Thymus (tissue), 11 donors: ENCODE measurements around the gene ZFAND3. TPM values are rescaled to one million over a fixed set of nuclear protein-coding genes. Genes with fewer than 3 reads are reported as not detected.

Source experiments
- DNase-seq, 9 donors: peaks; one replicate each; pipeline ENCODE4 v3.0.0-alpha.2; 2013; ENCODE audit warnings: low spot score in 9 of 9, low read depth in 6 of 9, missing footprints in 1 of 9
- H3K27ac ChIP-seq, 2 donors: one replicate each; pipeline ENCODE4 v1.5.1; 2013; ENCODE audit warnings: control low read depth in 1 of 2, low read depth in 1 of 2, low read length in 1 of 2, mild to moderate bottlenecking in 1 of 2, moderate library complexity in 1 of 2
- H3K27me3 ChIP-seq, 2 donors: one replicate each; pipeline ENCODE4 v1.5.1; 2013; ENCODE audit warnings: low read length in 1 of 2; ENCODE audit not compliant: control insufficient read depth in 2 of 2, insufficient read depth in 1 of 2
- H3K36me3 ChIP-seq, 2 donors: one replicate each; pipeline ENCODE4 v1.5.1; 2013; ENCODE audit warnings: low read length in 1 of 2, mild to moderate bottlenecking in 1 of 2, moderate library complexity in 1 of 2; ENCODE audit not compliant: control insufficient read depth in 2 of 2, insufficient read depth in 2 of 2
- H3K4me1 ChIP-seq, 2 donors: one replicate each; pipeline ENCODE4 v1.5.1; 2013; ENCODE audit warnings: low read length in 2 of 2; ENCODE audit not compliant: control insufficient read depth in 2 of 2, insufficient read depth in 2 of 2
- H3K4me3 ChIP-seq, 2 donors: one replicate each; pipeline ENCODE4 v1.5.1; 2013; ENCODE audit warnings: low read length in 2 of 2, control low read depth in 1 of 2, mild to moderate bottlenecking in 1 of 2
- H3K9me3 ChIP-seq, 2 donors: one replicate each; pipeline ENCODE4 v1.5.1; 2013; ENCODE audit warnings: low read length in 1 of 2, mild to moderate bottlenecking in 1 of 2; ENCODE audit not compliant: control insufficient read depth in 2 of 2, insufficient read depth in 1 of 2
- WGBS: extraction: QIAGEN DNeasy Blood & Tissue Kit; methylation state at CpG from one replicate; pipeline ENCODE4 v1.1.7; 2013; 5-methylcytosine and 5-hydroxymethylcytosine counted together
- polyA plus RNA-seq: library from polyadenylated mRNA; stranded (reverse); fragments of 200-250 nt; gene quantifications from one replicate; pipeline ENCODE4 v1.2.3, GENCODE V29; 2013
- total RNA-seq: library from RNA; stranded (reverse); fragments of 120-200 nt; gene quantifications from one replicate; pipeline ENCODE4 v1.2.4, GENCODE V29; 2013
- donor health status: healthy.

ZFAND3 gene
- total and polyA plus RNA-seq, 2 donors = 8.5 to 25.7 TPM

GRCh38 chr6:38168126-38168525 lies 348.6 kb downstream of the ZFAND3 start:
- no peaks in the 10 kb centered on the region for H3K27me3 ChIP-seq
- no peaks in the 10 kb centered on the region for H3K4me1 ChIP-seq
- peaks cover 0 to 3% of the 10 kb centered on the region in 2 donors for H3K9me3 ChIP-seq
- H3K4me3 ChIP-seq = no peak overlapping the region
- no peak for DNase-seq
- H3K27ac ChIP-seq = no peak overlapping the region
- WGBS = 93% methylated on average over 13 of the region's 13 CpGs
- H3K36me3 ChIP-seq = peaks cover 0 to 4% of the 10 kb centered on the region in 2 donors

GRCh38 chr6:38168699-38169098 lies 349.2 kb downstream of the ZFAND3 start:
- no peak overlapping the region for H3K27ac ChIP-seq
- peaks cover 0 to 4% of the 10 kb centered on the region in 2 donors for H3K36me3 ChIP-seq
- no peak for DNase-seq
- no peak overlapping the region for H3K4me3 ChIP-seq
- no peaks in the 10 kb centered on the region for H3K27me3 ChIP-seq
- 98% methylated on average over 8 of the region's 8 CpGs for WGBS
- H3K9me3 ChIP-seq = peaks cover 0 to 3% of the 10 kb centered on the region in 2 donors
- no peaks in the 10 kb centered on the region for H3K4me1 ChIP-seq

GRCh38 chr6:38169221-38169976 lies 349.9 kb downstream of the ZFAND3 start:
- H3K27me3 ChIP-seq = no peaks in the 10 kb centered on the region
- H3K36me3 ChIP-seq = peaks cover 0 to 4% of the 10 kb centered on the region in 2 donors
- no peaks in the 10 kb centered on the region for H3K4me1 ChIP-seq
- 90% methylated on average over 20 of the region's 20 CpGs for WGBS
- peaks cover 0 to 3% of the 10 kb centered on the region in 2 donors for H3K9me3 ChIP-seq
- H3K4me3 ChIP-seq = no peak overlapping the region
- H3K27ac ChIP-seq = no peak overlapping the region
- DNase-seq = no peak

GRCh38 chr6:38169977-38170526 lies 350.5 kb downstream of the ZFAND3 start:
- H3K4me1 ChIP-seq = no peaks in the 10 kb centered on the region
- H3K4me3 ChIP-seq = no peak overlapping the region
- 96% methylated on average over 19 of the region's 19 CpGs for WGBS
- peaks cover 0 to 4% of the 10 kb centered on the region in 2 donors for H3K36me3 ChIP-seq
- no peaks in the 10 kb centered on the region for H3K27me3 ChIP-seq
- peaks cover 0 to 3% of the 10 kb centered on the region in 2 donors for H3K9me3 ChIP-seq
- H3K27ac ChIP-seq = no peak overlapping the region
- DNase-seq = no peak

- Histone ChIP-seq H3K4me1 (no peaks in the 10 kb centered on the region), H3K4me3 (no peak overlapping the region), H3K36me3 (peaks cover 0 to 4% of the 10 kb centered on the region in 2 donors), H3K9me3 (peaks cover 0 to 3% of the 10 kb centered on the region in 2 donors), H3K27me3 (no peaks in the 10 kb centered on the region), H3K27ac (no peak overlapping the region)
- 95% methylated on average over 14 of the region's 14 CpGs for WGBS
- no peak for DNase-seq
These were observed 351.3 kb downstream of the ZFAND3 start for GRCh38 chr6:38170666-38171355.

GRCh38 chr6:38171997-38172738 lies 352.6 kb downstream of the ZFAND3 start:
- WGBS = 90% methylated on average over 13 of the region's 13 CpGs
- Histone ChIP-seq H3K9me3 (no peaks in the 10 kb centered on the region), H3K4me3 (no peak overlapping the region), H3K4me1 (no peaks in the 10 kb centered on the region), H3K27me3 (no peaks in the 10 kb centered on the region), H3K36me3 (peaks cover 0 to 4% of the 10 kb centered on the region in 2 donors), H3K27ac (no peak overlapping the region)
- DNase-seq = no peak

- Histone ChIP-seq H3K27me3 (no peaks in the 10 kb centered on the region), H3K9me3 (no peaks in the 10 kb centered on the region), H3K36me3 (no peaks in the 10 kb centered on the region), H3K4me1 (no peaks in the 10 kb centered on the region), H3K27ac (no peak overlapping the region), H3K4me3 (no peak overlapping the region)
- no peak for DNase-seq
- 93% methylated on average over 15 of the region's 15 CpGs for WGBS
These were observed 353.3 kb downstream of the ZFAND3 start for GRCh38 chr6:38172739-38173410.

GRCh38 chr6:38173909-38174308 lies 354.4 kb downstream of the ZFAND3 start:
- no peaks in the 10 kb centered on the region for H3K4me1 ChIP-seq
- no peak overlapping the region for H3K4me3 ChIP-seq
- H3K36me3 ChIP-seq = no peaks in the 10 kb centered on the region
- H3K9me3 ChIP-seq = no peaks in the 10 kb centered on the region
- H3K27me3 ChIP-seq = no peaks in the 10 kb centered on the region
- no peak overlapping the region for H3K27ac ChIP-seq
- WGBS = 97% methylated on average over 11 of the region's 11 CpGs
- DNase-seq = no peak
